NOMO-1 treated with DMSO at 0.1 percent for 48 hours (cell line): ENCODE measurements around the gene SIK3.
A peak's percentile ranks its signal among the peaks of the same experiment; 100 is the strongest.

Source experiments
- DNase-seq: peaks from one replicate; lab custom pipeline; 2025; ENCODE audit not compliant: unreplicated experiment; lab: John Stamatoyannopoulos, UW

SIK3 gene

GRCh38 chr11:117010808-117011540, 87.3 kb downstream of the SIK3 start:
- DNase-seq: no peak

- no peak for DNase-seq
These were observed 88.2 kb downstream of the SIK3 start for GRCh38 chr11:117009905-117010605.

GRCh38 chr11:117005758-117006157, 92.5 kb downstream of the SIK3 start:
- peak; percentile 80 for DNase-seq

- DNase-seq: no peak
These were observed 95.5 kb downstream of the SIK3 start for GRCh38 chr11:117002639-117003299.

- DNase-seq: peak; percentile 94
These were observed 98.1 kb downstream of the SIK3 start for GRCh38 chr11:117000014-117000737.

GRCh38 chr11:116997071-116997470, 101.2 kb downstream of the SIK3 start:
- no peak for DNase-seq

GRCh38 chr11:116994195-116994594, 104.0 kb downstream of the SIK3 start:
- no peak for DNase-seq

- DNase-seq: no peak
These were observed 104.6 kb downstream of the SIK3 start for GRCh38 chr11:116993599-116993998.

GRCh38 chr11:116991491-116991890, 106.7 kb downstream of the SIK3 start:
- no peak for DNase-seq

GRCh38 chr11:116990811-116991210, 107.4 kb downstream of the SIK3 start:
- DNase-seq: no peak

GRCh38 chr11:116990061-116990473, 108.2 kb downstream of the SIK3 start:
- no peak for DNase-seq

- DNase-seq: no peak
These were observed 109.0 kb downstream of the SIK3 start for GRCh38 chr11:116989184-116989583.

- peak; percentile 95 for DNase-seq
These were observed 111.6 kb downstream of the SIK3 start for GRCh38 chr11:116986521-116987105.

GRCh38 chr11:116984589-116984988, 113.6 kb downstream of the SIK3 start:
- DNase-seq: peak; percentile 75

GRCh38 chr11:116984186-116984585, 114.0 kb downstream of the SIK3 start:
- DNase-seq: no peak

- peak; percentile 87 for DNase-seq
These were observed 116.9 kb downstream of the SIK3 start for GRCh38 chr11:116981266-116981885.

- no peak for DNase-seq
These were observed 118.0 kb downstream of the SIK3 start for GRCh38 chr11:116980136-116980793.

GRCh38 chr11:116976941-116977570, 121.2 kb downstream of the SIK3 start:
- DNase-seq: no peak

- no peak for DNase-seq
These were observed 122.6 kb downstream of the SIK3 start for GRCh38 chr11:116975661-116976060.
